Gastroesophageal sphincter (tissue), 4 donors: ENCODE results near the gene OR5AU1. TPM values are rescaled to one million over a fixed set of nuclear protein-coding genes. Genes with fewer than 3 reads are reported as not detected.
"Not testable (repeated sequence)": the region's sequence is repeated elsewhere in the genome, so short reads cannot be mapped to it uniquely, and the experiment has no call there.

Experiments used
- ATAC-seq: fragments of 150-250 bp; one replicate; pipeline ENCODE4 v1.9.1; 2016; ENCODE audit warnings: mild to moderate bottlenecking, moderate library complexity
- H3K27ac ChIP-seq, 4 donors: fragments of 200-600 bp; sonication (generic) in 3 of 4; 1 replicate in 3 of 4; 2 replicates in 1 of 4; pipeline ENCODE4 v1.5.1; 2016 to 2019
- H3K27me3 ChIP-seq: fragments of 200-600 bp; sonication (generic); one replicate; pipeline ENCODE4 v1.5.1; 2019
- H3K36me3 ChIP-seq, 2 donors: fragments of 200-600 bp; sonication (generic); one replicate each; pipeline ENCODE4 v1.5.1; 2019; ENCODE audit warnings: control low read depth in 1 of 2
- H3K4me1 ChIP-seq, 3 donors: fragments of 200-600 bp; sonication (generic); 1 replicate in 2 of 3; 2 replicates in 1 of 3; pipeline ENCODE4 v1.5.1; 2016 to 2019; ENCODE audit warnings: control low read depth in 2 of 3
- H3K4me3 ChIP-seq, 2 donors: fragments of 200-600 bp; sonication (generic); one replicate each; pipeline ENCODE4 v1.5.1; 2019; ENCODE audit warnings: mild to moderate bottlenecking in 1 of 2, moderate library complexity in 1 of 2
- H3K9me3 ChIP-seq, 3 donors: fragments of 200-600 bp; sonication (generic); one replicate each; pipeline ENCODE4 v1.5.1; 2017 to 2019; ENCODE audit warnings: control low read depth in 2 of 3
- CTCF ChIP-seq, 4 experiments: fragments of 200-600 bp in 2 of 4; fragments of 450-650 bp in 2 of 4; sonication (generic) in 1 of 4; IDR thresholded peaks; one replicate each; pipeline ENCODE4 v1.5.1; 2017 to 2019; ENCODE audit warnings: antibody characterized with exemption in 4 of 4, mild to moderate bottlenecking in 2 of 4, moderate library complexity in 2 of 4
- EP300 ChIP-seq: sonication (generic); formaldehyde crosslinking; IDR thresholded peaks from one replicate; pipeline ENCODE4 v1.6.1; 2017; ENCODE audit warnings: antibody characterized with exemption, mild to moderate bottlenecking
- POLR2A ChIP-seq, 2 donors: fragments of 450-650 bp; IDR thresholded peaks; one replicate each; pipeline ENCODE4 v1.6.1; 2017; ENCODE audit warnings: antibody characterized with exemption in 2 of 2, mild to moderate bottlenecking in 2 of 2, moderate library complexity in 1 of 2
- POLR2AphosphoS5 ChIP-seq: sonication (generic); formaldehyde crosslinking; IDR thresholded peaks from one replicate; pipeline ENCODE4 v1.6.1; 2017; ENCODE audit warnings: antibody characterized with exemption
- WGBS, 2 donors: methylation state at CpG; one replicate each; pipeline ENCODE4 v1.1.5; 2018; ENCODE audit warnings: low coverage in 1 of 2; 5-methylcytosine and 5-hydroxymethylcytosine counted together
- total RNA-seq, 4 donors: library from RNA; depleted of rRNA; stranded (reverse); fragments of >200 nt; gene quantifications; one replicate each; pipeline ENCODE4 v1.1.0, GENCODE V29; 2016

The OR5AU1 gene
- total RNA-seq, 4 donors from 2014 or later = not detected

- Histone ChIP-seq H3K4me1 (no peaks in the 10 kb centered on the region), H3K4me3 (no peak overlapping the region), H3K9me3 (peaks cover 0 to 6% (median 0%) of the 10 kb centered on the region in 3 donors), H3K27ac (no peak overlapping the region), H3K36me3 (no peaks in the 10 kb centered on the region), H3K27me3 (peaks cover 11% of the 10 kb centered on the region)
- TF ChIP-seq CTCF (IDR thresholded peaks at IDR 0.05) = no peak
- TF ChIP-seq POLR2AphosphoS5 = no peak
- TF ChIP-seq EP300 = no peak
- TF ChIP-seq POLR2A (IDR thresholded peaks at IDR 0.05) = no peak
- WGBS, 2 donors = 51 to 58% methylated on average over 2 of the region's 2 CpGs
- ATAC-seq = no peak
These were observed 15.3 kb upstream of the OR5AU1 start for GRCh38 chr14:21171128-21171527.

- no peak for ATAC-seq
- TF ChIP-seq EP300 (no peak), CTCF (IDR thresholded peaks at IDR 0.05) (no peak), POLR2A (IDR thresholded peaks at IDR 0.05) (no peak), POLR2AphosphoS5 (no peak)
- WGBS, 2 donors = 100% methylated on average over 1 of the region's 4 CpGs; no CpG with 5 or more reads in 1 of the 2 donors
These were observed 13.7 kb upstream of the OR5AU1 start for GRCh38 chr14:21169573-21169972.

DNA sequence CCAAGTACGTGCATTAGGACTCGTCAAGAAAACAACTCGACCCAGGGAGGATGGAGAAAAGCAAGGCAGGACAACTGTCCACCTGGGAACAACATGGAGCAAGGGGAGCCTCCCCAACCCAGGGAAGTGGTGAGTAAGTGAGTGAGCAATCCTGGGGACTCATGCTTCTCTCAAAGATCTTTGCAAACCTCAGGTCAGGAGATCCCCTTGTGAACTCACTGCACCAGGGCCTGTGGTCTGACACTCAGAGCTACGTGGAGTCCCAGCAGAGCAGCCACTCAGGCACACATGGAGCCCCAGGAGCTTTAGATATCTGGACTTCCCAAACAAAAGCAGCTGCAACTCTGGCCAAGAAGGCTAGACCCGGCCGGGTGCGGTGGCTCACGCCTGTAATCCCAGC, 12.2 kb upstream of the OR5AU1 start:
- TF ChIP-seq EP300 (no peak), POLR2AphosphoS5 (no peak), POLR2A (IDR thresholded peaks at IDR 0.05) (no peak), CTCF (IDR thresholded peaks at IDR 0.05) (no peak)
- 69 to 90% methylated on average over 2 of the region's 8 CpGs for WGBS, 2 donors

More at GRCh38 chr14:21169573-21169972, 13.7 kb upstream of the OR5AU1 start:
- H3K9me3 ChIP-seq = peaks cover 0 to 6% (median 0%) of the 10 kb centered on the region in 3 donors
- H3K27me3 ChIP-seq = peaks cover 11% of the 10 kb centered on the region
- no peaks in the 10 kb centered on the region for H3K36me3 ChIP-seq
- H3K4me3 ChIP-seq = no peak overlapping the region
- H3K27ac ChIP-seq = no peak overlapping the region
- peaks cover 0 to 5% (median 0%) of the 10 kb centered on the region in 3 donors for H3K4me1 ChIP-seq

GRCh38 chr14:21165670-21166069, 9.8 kb upstream of the OR5AU1 start:
- H3K27me3 ChIP-seq = peaks cover 11% of the 10 kb centered on the region
- H3K36me3 ChIP-seq, ATAC-seq, H3K27ac ChIP-seq, H3K4me3 ChIP-seq, H3K9me3 ChIP-seq, H3K4me1 ChIP-seq: not testable (repeated sequence)
- WGBS, 2 donors = 17 to 20% methylated on average over 1 of the region's 1 CpG

More for the DNA sequence above, 12.2 kb upstream of the OR5AU1 start:
- no peak overlapping the region for H3K4me3 ChIP-seq
- H3K27ac ChIP-seq = no peak overlapping the region
- peaks cover 0 to 4% (median 0%) of the 10 kb centered on the region in 3 donors for H3K9me3 ChIP-seq
- no peaks in the 10 kb centered on the region for H3K36me3 ChIP-seq
- H3K4me1 ChIP-seq = peaks cover 0 to 5% (median 0%) of the 10 kb centered on the region in 3 donors
- H3K27me3 ChIP-seq = peaks cover 11% of the 10 kb centered on the region
- ATAC-seq = no peak

DNA sequence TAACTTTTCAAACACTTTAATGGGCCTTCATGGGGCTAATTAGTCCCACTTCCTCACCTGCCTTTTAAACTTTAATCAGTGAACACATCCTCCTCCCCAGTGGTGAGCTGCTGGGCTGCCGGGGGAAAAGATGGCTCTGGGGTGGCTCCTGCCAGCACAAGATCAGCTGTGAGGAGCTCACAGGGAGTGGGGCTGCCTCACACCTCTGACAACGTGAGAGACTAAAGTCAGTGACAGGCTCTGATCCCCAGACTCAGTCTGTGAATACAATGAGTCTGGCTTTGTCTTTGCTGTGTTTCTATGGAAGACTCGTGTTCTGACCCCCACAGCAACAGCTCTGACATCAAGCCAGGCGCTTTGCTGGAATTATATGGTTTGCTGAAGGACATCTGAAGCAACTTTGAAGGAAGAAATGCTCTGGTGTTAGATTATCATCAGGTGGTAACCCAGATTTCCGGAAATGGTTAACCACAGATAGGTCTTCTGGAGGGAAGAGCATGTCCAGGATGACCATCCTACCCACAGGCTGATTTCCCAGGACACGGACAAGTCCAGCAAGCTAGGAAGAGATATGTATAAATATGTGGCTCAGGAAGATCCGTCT, 9.2 kb upstream of the OR5AU1 start:
- H3K4me1 ChIP-seq, H3K36me3 ChIP-seq, H3K4me3 ChIP-seq, H3K27ac ChIP-seq, H3K9me3 ChIP-seq, ATAC-seq: not testable (repeated sequence)
- WGBS, 2 donors = 35 to 100% methylated on average over 1 to 2 of the region's 7 CpGs
- H3K27me3 ChIP-seq = peaks cover 11% of the 10 kb centered on the region

DNA sequence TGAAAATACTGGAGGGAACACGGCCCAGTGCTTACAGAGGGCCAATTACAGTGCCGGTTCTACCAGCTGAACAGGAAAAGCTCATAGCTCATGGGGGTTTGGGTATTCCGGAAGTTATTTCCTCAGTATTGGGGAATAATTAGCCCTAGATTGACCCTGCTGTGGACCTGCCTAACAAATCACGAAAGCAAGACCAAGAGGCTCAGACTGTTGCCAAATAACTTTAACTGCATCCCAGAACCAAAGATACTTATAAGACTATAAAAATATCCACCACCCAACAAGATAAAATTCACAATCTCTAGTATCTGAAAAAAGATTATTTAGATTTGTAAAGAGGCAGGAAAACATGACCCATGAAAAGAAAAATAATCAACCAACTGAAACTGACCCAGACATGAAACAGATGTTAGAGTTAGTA, 8.0 kb upstream of the OR5AU1 start:
- Histone ChIP-seq H3K9me3 (no peaks in the 10 kb centered on the region), H3K27ac (no peak overlapping the region), H3K4me3 (no peak overlapping the region), H3K36me3 (no peaks in the 10 kb centered on the region), H3K27me3 (peaks cover 2% of the 10 kb centered on the region), H3K4me1 (peaks cover 0 to 5% (median 0%) of the 10 kb centered on the region in 3 donors)
- ATAC-seq = no peak
- TF ChIP-seq POLR2A (IDR thresholded peaks at IDR 0.05) (no peak), POLR2AphosphoS5 (no peak), EP300 (no peak), CTCF (IDR thresholded peaks at IDR 0.05) (no peak)
- WGBS, 2 donors = 55 to 61% methylated on average over 4 of the region's 4 CpGs
